Kidney glomerular epithelial cell (primary cell): ENCODE data around the gene CCDC78.

Source experiments
- DNase-seq: peaks from one replicate; lab custom pipeline; 2025; lab: John Stamatoyannopoulos, UW

CCDC78 gene

GRCh38 chr16:736936-737481, 10.8 kb upstream of the CCDC78 start:
- DNase-seq = no peak

- no peak for DNase-seq
Measured at GRCh38 chr16:735982-736453, 9.8 kb upstream of the CCDC78 start.

- DNase-seq = no peak
Measured at GRCh38 chr16:734981-735881, 9.0 kb upstream of the CCDC78 start.

- DNase-seq = no peak
Measured at GRCh38 chr16:734208-734980, 8.2 kb upstream of the CCDC78 start.

DNA sequence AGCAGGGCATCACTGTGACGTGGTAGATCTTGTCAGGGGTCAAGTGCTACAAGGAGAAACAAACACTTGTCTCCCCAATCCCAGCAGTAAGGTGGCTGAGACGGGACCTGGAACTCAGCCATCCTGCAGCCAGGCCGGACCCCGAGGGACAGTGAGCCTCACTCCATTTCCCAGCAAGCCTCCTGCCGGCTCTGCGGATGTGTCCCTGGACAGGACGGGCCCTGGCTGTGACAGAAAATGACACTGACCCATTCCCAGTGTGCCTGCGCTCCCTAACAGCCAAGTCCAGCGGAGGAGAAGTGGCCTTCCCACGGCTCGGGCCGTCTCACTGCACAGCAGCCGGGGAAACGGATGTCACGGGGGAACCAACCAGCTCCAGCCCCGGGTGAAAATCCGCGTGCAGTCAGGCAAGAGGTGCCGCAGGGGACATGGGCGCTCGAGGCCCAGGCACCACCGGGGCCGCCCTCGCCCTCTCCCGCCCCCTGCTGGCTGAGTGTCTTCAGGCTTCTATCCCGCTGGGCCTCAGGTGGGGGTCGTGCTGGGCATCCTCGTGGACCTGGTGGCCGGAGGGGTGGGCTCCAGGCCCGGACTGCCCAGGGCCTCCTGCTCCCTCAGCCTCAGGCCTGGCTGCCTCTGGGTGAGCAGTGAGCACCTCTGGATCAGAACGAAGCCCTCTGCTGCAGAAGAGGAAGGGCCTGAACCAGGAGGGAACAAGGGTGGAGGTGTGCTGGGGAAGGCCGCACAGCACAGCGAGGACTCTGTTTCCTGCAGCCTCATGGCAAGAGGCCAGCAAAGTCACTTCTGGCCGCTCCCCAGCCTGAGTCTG, 7.4 kb upstream of the CCDC78 start:
- no peak for DNase-seq

DNA sequence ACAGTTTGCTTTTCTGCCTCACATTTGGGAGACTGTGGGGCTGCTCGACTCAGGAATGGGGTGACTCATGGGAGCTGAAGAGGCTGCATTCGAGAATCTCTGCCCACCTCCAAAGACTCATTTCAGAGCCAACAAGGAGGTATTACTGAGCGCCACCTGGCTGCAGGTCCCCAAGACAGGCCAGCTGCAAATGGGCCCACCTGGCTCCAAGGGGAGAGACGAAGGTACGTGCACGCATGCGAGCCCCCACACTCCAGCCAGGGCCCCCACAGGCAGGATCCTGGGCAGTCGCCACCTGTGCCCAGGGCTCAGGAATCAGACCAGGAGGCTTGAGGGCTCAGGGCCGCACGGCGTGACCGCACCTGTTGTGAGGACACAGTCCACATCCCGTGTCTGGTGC, 6.7 kb upstream of the CCDC78 start:
- no peak for DNase-seq

GRCh38 chr16:732332-732731, 6.1 kb upstream of the CCDC78 start:
- no peak for DNase-seq

GRCh38 chr16:730666-731509, 4.6 kb upstream of the CCDC78 start:
- DNase-seq = no peak

DNA sequence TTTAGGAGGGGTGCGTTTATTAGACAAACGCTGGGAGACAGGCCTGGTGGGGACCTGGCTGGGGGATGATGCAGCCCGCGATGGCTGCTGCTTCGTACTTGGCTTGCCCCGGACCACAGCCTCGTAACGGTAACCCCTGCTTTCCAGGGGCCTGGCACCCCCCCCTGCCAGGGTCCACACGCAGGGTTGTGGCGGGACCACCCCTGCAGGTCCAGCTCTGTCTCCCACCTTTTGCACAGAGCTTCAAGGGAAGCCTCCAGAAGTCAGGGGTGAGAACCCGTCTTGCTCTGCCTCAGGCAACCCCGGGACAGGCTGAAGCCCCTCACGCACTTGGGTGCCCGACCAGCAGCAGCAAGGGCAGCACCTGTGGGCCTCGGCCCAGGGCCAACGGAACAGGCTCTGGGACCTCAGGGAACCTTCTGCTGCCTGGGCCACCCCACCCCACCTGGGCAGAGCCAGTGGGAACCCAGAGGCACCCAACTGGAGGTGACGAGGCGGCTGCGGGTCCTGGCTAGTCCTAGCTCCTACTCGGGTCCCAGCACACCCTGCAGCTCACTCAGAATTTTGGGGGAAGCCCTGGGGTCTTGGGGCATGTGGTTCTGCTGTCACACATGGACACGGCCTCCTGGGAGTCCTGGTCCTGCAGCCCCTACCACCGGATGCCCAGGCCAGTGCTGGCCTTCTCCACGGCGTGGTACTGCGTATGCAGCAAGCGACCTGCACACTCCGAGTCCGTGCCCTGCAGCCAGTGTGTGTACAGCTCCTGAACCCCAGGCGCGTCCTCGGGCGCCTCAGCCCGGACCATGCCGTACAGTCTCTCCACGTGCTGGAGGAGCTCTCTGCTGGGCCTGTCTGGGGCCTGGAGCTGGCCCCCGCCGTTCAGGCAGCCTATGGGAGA, 3.8 kb upstream of the CCDC78 start:
- DNase-seq = no peak

- no peak for DNase-seq
Measured at GRCh38 chr16:728890-729744, 2.9 kb upstream of the CCDC78 start.

GRCh38 chr16:728131-728889, 2.1 kb upstream of the CCDC78 start:
- DNase-seq = peak; percentile 29

DNA sequence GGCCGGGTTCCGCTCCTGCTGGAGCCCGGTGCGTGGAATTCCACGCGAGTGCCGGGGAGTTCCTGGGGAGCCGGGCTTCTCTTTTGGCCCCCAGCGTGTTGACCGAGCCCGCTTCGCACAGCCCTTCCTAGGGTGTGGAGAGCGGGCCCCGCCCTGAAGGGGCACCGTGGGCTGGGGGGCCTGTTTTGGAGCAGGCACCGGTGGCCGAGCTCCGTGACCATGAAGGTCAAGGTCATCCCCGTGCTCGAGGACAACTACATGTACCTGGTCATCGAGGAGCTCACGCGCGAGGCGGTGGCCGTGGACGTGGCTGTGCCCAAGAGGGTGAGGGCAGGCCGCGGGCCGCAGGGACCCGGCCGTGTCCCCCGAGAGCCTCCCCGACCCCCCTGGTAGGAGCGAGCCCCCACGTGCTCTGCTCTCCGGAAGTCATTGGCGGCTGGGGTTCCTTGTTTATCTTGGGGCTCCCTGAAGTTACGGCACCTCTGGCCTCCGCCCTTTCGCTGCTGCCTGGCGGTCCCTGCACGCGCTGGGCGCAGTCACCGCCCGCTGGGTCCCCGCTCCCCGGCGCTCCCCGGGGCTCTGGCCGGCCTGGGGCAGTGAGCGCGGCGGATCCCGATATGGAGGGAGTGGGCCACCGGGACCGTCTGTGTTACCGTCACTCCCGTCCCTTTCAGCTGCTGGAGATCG, 1.2 kb upstream of the CCDC78 start:
- DNase-seq = no peak

GRCh38 chr16:726188-726437, 130 bp downstream of the CCDC78 start:
- no peak for DNase-seq

DNA sequence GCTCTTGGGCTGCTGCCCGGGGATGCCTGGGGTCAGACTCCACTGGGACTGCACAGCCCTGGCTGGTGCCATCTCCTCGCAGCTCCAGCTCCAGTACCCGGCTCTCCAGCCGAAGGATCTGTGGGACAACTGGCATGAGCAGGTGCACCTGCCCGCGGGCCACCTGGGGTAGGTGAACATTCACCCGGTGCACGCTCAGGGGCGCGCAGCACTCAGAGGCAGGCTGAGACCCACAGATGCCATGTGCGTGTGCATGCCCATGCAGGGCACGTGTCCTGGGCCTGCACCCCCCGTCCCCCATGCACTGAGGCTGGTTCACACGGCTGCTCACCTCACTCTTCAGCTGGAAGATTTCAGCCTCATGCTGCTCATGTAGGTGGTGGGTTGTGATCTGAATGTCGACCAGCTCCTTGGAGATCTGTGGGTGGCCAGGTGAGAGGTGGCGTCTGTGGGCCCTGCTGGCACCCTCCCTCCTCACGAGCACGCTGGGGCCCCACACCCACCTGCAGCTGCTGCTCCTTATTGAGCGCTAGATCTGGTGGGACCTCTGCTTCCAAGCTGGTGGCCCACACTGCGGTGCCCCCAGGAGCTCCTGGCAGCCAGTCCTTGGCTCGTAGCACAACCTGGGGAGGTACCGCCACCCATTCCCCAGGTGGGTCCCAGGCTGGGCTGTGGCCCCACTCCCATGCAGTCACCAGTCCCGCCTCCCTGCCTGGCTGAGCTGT, 618 bp downstream of the CCDC78 start:
- no peak for DNase-seq

GRCh38 chr16:725041-725376, 1.2 kb downstream of the CCDC78 start:
- DNase-seq = no peak

DNA sequence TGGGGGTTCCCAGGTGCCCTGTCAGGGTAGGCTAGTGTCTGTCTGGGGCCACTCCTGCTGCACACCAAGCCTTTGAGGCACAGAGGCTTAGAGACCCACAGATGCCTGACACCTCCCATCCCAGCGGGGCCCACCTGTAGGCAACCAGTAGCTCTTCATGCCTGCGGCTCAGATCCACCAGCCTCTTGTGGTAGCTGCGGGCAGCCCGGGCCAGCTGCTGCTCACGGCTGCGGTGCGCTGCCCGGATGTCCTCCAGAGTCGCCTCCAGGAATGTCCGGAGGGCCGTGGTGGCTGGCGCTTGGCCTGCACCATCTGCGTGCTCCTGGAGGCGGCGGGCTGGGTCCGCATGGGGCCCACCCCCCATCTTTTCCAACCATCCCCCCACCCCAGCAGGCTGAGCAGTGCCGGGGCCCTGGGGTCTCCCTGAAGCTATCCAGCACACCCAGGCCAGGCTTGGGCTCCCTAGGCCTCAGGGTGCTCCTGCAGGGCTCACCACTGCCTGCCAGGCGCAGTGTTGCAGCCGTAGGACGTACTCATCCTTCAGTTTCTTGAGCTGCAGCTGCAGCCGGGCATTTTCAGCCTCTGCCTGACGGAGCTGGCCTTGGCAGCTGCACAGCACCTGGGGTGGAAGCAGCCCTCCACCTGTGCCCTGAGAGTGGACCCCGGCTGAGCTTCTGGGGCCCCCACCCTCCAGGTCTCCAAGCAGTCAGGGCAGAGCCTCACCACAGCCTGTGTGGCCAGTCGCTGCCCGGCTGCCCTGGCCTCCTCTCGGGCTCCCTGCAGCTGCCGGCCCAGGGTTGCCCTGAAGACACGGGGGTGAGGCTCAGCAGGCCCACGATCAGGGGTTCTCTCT, 1.8 kb downstream of the CCDC78 start:
- DNase-seq = no peak
